Trophoblast cell (in vitro differentiated cells and primary cell): ENCODE data around the gene HNRNPD.
"Not testable (repeated sequence)": the region's sequence is repeated elsewhere in the genome, so short reads cannot be mapped to it uniquely, and the experiment has no call there.

Source experiments
- DNase-seq, 2 donors: peaks; one replicate each; pipeline ENCODE4 v3.0.0-alpha.2; 2016
- H2AFZ ChIP-seq: 2 replicates; pipeline ENCODE4 v1.6.1; 2013; ENCODE audit warnings: low read length, moderate library complexity, mild to moderate bottlenecking; ENCODE audit not compliant: insufficient read depth, poor library complexity
- H2AK5ac ChIP-seq: 2 replicates; pipeline ENCODE4 v1.6.1; 2013; ENCODE audit warnings: mild to moderate bottlenecking, low read length
- H2BK120ac ChIP-seq: 2 replicates; pipeline ENCODE4 v1.6.1; 2013; ENCODE audit warnings: low read length, mild to moderate bottlenecking, moderate library complexity; ENCODE audit not compliant: insufficient read depth, poor library complexity
- H2BK12ac ChIP-seq: 2 replicates; pipeline ENCODE4 v1.6.1; 2013; ENCODE audit warnings: mild to moderate bottlenecking, low read length, moderate library complexity
- H2BK5ac ChIP-seq: 2 replicates; pipeline ENCODE4 v1.6.1; 2013; ENCODE audit warnings: low read length, low read depth, moderate library complexity, mild to moderate bottlenecking; ENCODE audit not compliant: poor library complexity
- H3K14ac ChIP-seq: 2 replicates; pipeline ENCODE4 v1.6.1; 2013; ENCODE audit warnings: mild to moderate bottlenecking, low read length
- H3K18ac ChIP-seq: 2 replicates; pipeline ENCODE4 v1.6.1; 2013; ENCODE audit warnings: mild to moderate bottlenecking, low read length
- H3K23ac ChIP-seq: 2 replicates; pipeline ENCODE4 v1.6.1; 2013; ENCODE audit warnings: low read length
- H3K27ac ChIP-seq: 2 replicates; pipeline ENCODE4 v1.5.1; 2013; ENCODE audit warnings: low read depth, mild to moderate bottlenecking, inconsistent platforms, low read length, moderate library complexity
- H3K27me3 ChIP-seq: 2 replicates; pipeline ENCODE4 v1.6.1; 2013; ENCODE audit warnings: inconsistent platforms, mild to moderate bottlenecking, low read length, moderate library complexity; ENCODE audit not compliant: insufficient read depth
- H3K36me3 ChIP-seq, 2 experiments: 1 replicate in 1 of 2; 2 replicates in 1 of 2; pipeline ENCODE4 v1.6.1; 2013; ENCODE audit warnings: low read length in 2 of 2, mild to moderate bottlenecking in 2 of 2, moderate library complexity in 1 of 2; ENCODE audit not compliant: insufficient read depth in 2 of 2, control insufficient read depth in 1 of 2
- H3K4ac ChIP-seq: 2 replicates; pipeline ENCODE4 v1.6.1; 2013; ENCODE audit warnings: low read depth, mild to moderate bottlenecking, low read length, moderate library complexity
- H3K4me1 ChIP-seq, 2 experiments: 1 replicate in 1 of 2; 2 replicates in 1 of 2; pipeline ENCODE4 v1.6.1; 2013; ENCODE audit warnings: low read length in 2 of 2, mild to moderate bottlenecking in 2 of 2, moderate library complexity in 1 of 2; ENCODE audit not compliant: insufficient read depth in 2 of 2, control insufficient read depth in 1 of 2
- H3K4me2 ChIP-seq: 2 replicates; pipeline ENCODE4 v1.6.1; 2013; ENCODE audit warnings: inconsistent platforms, mild to moderate bottlenecking, low read length, moderate library complexity
- H3K4me3 ChIP-seq: 2 replicates; pipeline ENCODE4 v1.5.1; 2013; ENCODE audit warnings: mild to moderate bottlenecking, low read depth, low read length, inconsistent platforms
- H3K79me1 ChIP-seq: one replicate; pipeline ENCODE4 v1.6.1; 2013; ENCODE audit warnings: low read length
- H3K79me2 ChIP-seq: 2 replicates; pipeline ENCODE4 v1.6.1; 2013; ENCODE audit warnings: low read length, mild to moderate bottlenecking; ENCODE audit not compliant: control insufficient read depth, insufficient read depth, poor library complexity
- H3K9ac ChIP-seq: 2 replicates; pipeline ENCODE4 v1.6.1; 2013; ENCODE audit warnings: mild to moderate bottlenecking, low read length
- H3K9me3 ChIP-seq: 2 replicates; pipeline ENCODE4 v1.6.1; 2013; ENCODE audit warnings: low read depth, mild to moderate bottlenecking, control low read depth, inconsistent platforms, low read length; ENCODE audit not compliant: insufficient read depth
- H4K12ac ChIP-seq: 2 replicates; pipeline ENCODE4 v1.6.1; 2013; ENCODE audit warnings: low read depth, mild to moderate bottlenecking, low read length, moderate library complexity
- H4K8ac ChIP-seq: 2 replicates; pipeline ENCODE4 v1.6.1; 2013; ENCODE audit warnings: low read depth, mild to moderate bottlenecking, low read length, moderate library complexity
- H4K91ac ChIP-seq: one replicate; pipeline ENCODE4 v1.6.1; 2013; ENCODE audit warnings: low read depth, mild to moderate bottlenecking, low read length, moderate library complexity
- WGBS: extraction: QIAGEN DNeasy Blood & Tissue Kit; methylation state at CpG from one replicate; pipeline ENCODE4 v1.1.7; 2013; ENCODE audit warnings: missing lambda C conversion rate; ENCODE audit not compliant: insufficient read length, insufficient coverage; ENCODE audit errors: extremely low coverage; 5-methylcytosine and 5-hydroxymethylcytosine counted together

HNRNPD gene

GRCh38 chr4:82367438-82368097, 6.2 kb downstream of the HNRNPD start:
- no peaks in the 10 kb centered on the region for H3K27me3 ChIP-seq
- no peak overlapping the region for H3K4me3 ChIP-seq
- peak overlapping the region; percentile 47 for H3K4ac ChIP-seq
- no peak overlapping the region for H4K91ac ChIP-seq
- H4K12ac ChIP-seq, result no peak overlapping the region
- no peak overlapping the region for H3K14ac ChIP-seq
- no CpG with 5 or more reads among the region's 5 CpGs for WGBS
- H2BK12ac ChIP-seq, result no peak overlapping the region
- no peak overlapping the region for H2BK120ac ChIP-seq
- H3K79me1 ChIP-seq, result no peaks in the 10 kb centered on the region
- no peak overlapping the region for H3K23ac ChIP-seq
- no peak overlapping the region for H4K8ac ChIP-seq
- no peak overlapping the region for H3K27ac ChIP-seq
- H3K18ac ChIP-seq, result no peak overlapping the region
- H3K36me3 ChIP-seq, result peaks cover 12% of the 10 kb centered on the region in 2 experiments
- H3K9me3 ChIP-seq, result no peaks in the 10 kb centered on the region
- peaks cover 19% of the 10 kb centered on the region for H3K79me2 ChIP-seq
- H3K4me2 ChIP-seq, result no peak overlapping the region
- H3K4me1 ChIP-seq, result no peaks in the 10 kb centered on the region
- H3K9ac ChIP-seq, result no peak overlapping the region
- no peak for DNase-seq
- no peak overlapping the region for H2AK5ac ChIP-seq
- H2BK5ac ChIP-seq, result no peak overlapping the region
- H2AFZ ChIP-seq, result no peak overlapping the region

DNA sequence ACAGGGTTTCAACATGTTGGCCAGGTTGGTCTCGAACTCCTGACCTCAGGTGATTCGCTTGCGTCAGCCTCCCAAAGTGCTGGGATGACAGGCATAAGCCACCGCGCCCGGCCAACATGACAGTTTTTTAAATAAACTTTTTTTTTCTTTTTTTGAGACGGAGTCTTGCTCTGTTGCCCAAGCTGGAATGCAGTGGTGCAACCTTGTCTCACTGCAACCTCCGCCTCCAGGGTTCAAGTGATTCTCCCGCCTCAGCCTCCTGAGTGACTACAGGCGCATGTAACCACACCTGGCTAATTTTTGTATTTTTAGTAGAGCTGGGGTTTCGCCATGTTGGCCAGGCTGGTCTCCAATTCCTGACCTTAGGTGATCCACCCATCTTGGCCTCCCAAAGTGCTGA, 7.4 kb downstream of the HNRNPD start:
- peaks cover 12 to 14% of the 10 kb centered on the region in 2 experiments for H3K36me3 ChIP-seq
- H3K27me3 ChIP-seq, H3K9me3 ChIP-seq, H4K12ac ChIP-seq, H3K23ac ChIP-seq, H4K8ac ChIP-seq, H2BK120ac ChIP-seq, H3K27ac ChIP-seq, H3K14ac ChIP-seq, H3K4me2 ChIP-seq, H3K9ac ChIP-seq, H2AFZ ChIP-seq, H3K4me3 ChIP-seq, H2BK12ac ChIP-seq, H3K18ac ChIP-seq, H2AK5ac ChIP-seq, H4K91ac ChIP-seq, H2BK5ac ChIP-seq, H3K79me1 ChIP-seq, H3K4me1 ChIP-seq: not testable (repeated sequence)
- no CpG with 5 or more reads among the region's 11 CpGs for WGBS
- peak overlapping the region; percentile 97 for H3K4ac ChIP-seq
- H3K79me2 ChIP-seq, result peaks cover 17% of the 10 kb centered on the region
- DNase-seq, result peak; percentile 59 to 61

DNA sequence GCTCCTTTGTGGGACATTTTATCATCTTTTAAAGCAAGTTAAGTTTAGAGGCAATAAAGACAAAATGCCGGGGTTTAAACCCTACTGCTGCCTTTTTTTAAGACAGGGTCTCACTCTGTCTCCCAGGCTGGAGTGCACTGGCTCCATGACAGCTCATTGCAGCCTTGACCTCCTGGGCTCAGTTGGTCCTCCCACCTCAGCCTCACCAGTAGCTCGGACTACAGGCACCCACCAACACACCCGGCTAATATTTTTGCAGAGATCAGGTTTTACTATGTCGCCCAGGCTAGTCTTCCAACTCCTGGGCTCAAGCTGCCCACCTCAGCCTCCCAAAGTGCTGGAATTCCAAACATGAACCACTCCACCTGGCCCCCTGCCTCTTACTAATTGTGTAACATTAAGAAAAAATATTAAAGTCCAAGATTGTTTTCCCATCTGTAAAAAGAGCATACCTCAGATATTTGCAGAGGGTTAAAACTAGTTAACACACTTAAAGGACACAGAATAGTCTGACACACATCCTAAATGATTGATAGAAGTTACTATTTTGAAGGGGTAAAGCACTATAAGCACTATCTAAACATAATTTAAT, 9.8 kb downstream of the HNRNPD start:
- Histone ChIP-seq H3K4me2 (no peak overlapping the region), H3K4ac (peak overlapping the region; percentile 98), H4K8ac (no peak overlapping the region), H3K14ac (no peak overlapping the region), H3K23ac (no peak overlapping the region), H3K4me3 (no peak overlapping the region), H3K27me3 (no peaks in the 10 kb centered on the region), H3K9me3 (no peaks in the 10 kb centered on the region), H2BK12ac (no peak overlapping the region), H2AK5ac (no peak overlapping the region), H2AFZ (no peak overlapping the region), H2BK120ac (no peak overlapping the region), H3K27ac (no peak overlapping the region), H3K4me1 (no peaks in the 10 kb centered on the region), H2BK5ac (no peak overlapping the region), H3K36me3 (peaks cover 9 to 14% of the 10 kb centered on the region in 2 experiments), H4K12ac (no peak overlapping the region), H4K91ac (no peak overlapping the region), H3K9ac (no peak overlapping the region), H3K79me1 (no peaks in the 10 kb centered on the region), H3K79me2 (peaks cover 14% of the 10 kb centered on the region), H3K18ac (no peak overlapping the region)
- no peak for DNase-seq
- WGBS, result no CpG with 5 or more reads among the region's 4 CpGs

DNA sequence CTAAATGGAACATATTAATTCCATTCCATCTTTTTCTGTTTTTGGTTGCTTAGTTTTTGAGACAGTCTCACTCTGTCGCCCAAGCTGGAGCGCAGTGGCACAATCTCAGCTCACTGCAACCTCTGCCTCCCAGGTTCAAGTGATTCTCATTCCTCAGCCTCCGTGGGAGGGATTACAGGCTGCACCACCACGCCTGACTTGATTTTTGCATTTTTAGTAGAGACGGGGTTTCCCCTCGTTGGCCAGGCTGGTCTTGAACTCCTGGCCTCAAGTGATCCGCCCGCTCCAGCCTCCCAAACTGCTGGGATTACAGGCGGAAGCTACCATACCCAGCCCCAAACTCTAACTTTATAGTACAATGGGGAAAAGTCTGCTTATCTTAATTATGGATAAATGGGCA, 11.2 kb downstream of the HNRNPD start:
- H3K79me2 ChIP-seq, result peaks cover 14% of the 10 kb centered on the region
- no peak overlapping the region for H3K14ac ChIP-seq
- peak in 1 of 2 donors; percentile 29 for DNase-seq
- H3K36me3 ChIP-seq, result peaks cover 9 to 13% of the 10 kb centered on the region in 2 experiments
- H3K79me1 ChIP-seq, result no peaks in the 10 kb centered on the region
- H3K4me2 ChIP-seq, result no peak overlapping the region
- no peak overlapping the region for H2AFZ ChIP-seq
- H3K27ac ChIP-seq, result no peak overlapping the region
- no peaks in the 10 kb centered on the region for H3K9me3 ChIP-seq
- H2BK12ac ChIP-seq, result no peak overlapping the region
- no CpG with 5 or more reads among the region's 9 CpGs for WGBS
- no peak overlapping the region for H4K8ac ChIP-seq
- no peak overlapping the region for H3K9ac ChIP-seq
- no peaks in the 10 kb centered on the region for H3K4me1 ChIP-seq
- no peak overlapping the region for H2AK5ac ChIP-seq
- no peak overlapping the region for H4K12ac ChIP-seq
- no peak overlapping the region for H3K23ac ChIP-seq
- H3K27me3 ChIP-seq, result no peaks in the 10 kb centered on the region
- peak overlapping the region; percentile 86 for H3K4ac ChIP-seq
- H2BK120ac ChIP-seq, result no peak overlapping the region
- H2BK5ac ChIP-seq, result no peak overlapping the region
- H4K91ac ChIP-seq, result no peak overlapping the region
- no peak overlapping the region for H3K18ac ChIP-seq
- no peak overlapping the region for H3K4me3 ChIP-seq
